WTC11 (cell line): Measurements from ENCODE around the gene PCDHGB4. TPM values are rescaled to one million over a fixed set of nuclear protein-coding genes. Genes with fewer than 3 reads are reported as not detected.

Experiments
- ATAC-seq: fragments of 200-7000 bp; cut with Tn5 transposase; 2 replicates; pipeline ENCODE4 v1.10.0; 2021; ENCODE audit warnings: mild to moderate bottlenecking, moderate library complexity
- CTCF ChIA-PET: fragments of 300-600 bp; sonication (Branson Sonifier 250); formaldehyde crosslinking; loops from one replicate; lab custom pipeline; 2021; ENCODE audit warnings: antibody characterized with exemption; lab: Charles Lee
- POLR2A ChIA-PET: fragments of 350-600 bp; sonication (Branson Sonifier 250); formaldehyde crosslinking; loops from one replicate; lab custom pipeline; 2021; ENCODE audit warnings: antibody characterized with exemption; lab: Charles Lee
- DNase-seq: peaks from one replicate; pipeline ENCODE4 v3.0.0; 2021; ENCODE audit warnings: low spot score
- H3K27ac Mint-ChIP-seq: 2 replicates; pipeline ENCODE4 v1.8.0; 2021; ENCODE audit warnings: mixed read lengths
- H3K27me3 Mint-ChIP-seq: 2 replicates; pipeline ENCODE4 v1.8.0; 2021; ENCODE audit warnings: low read depth, mild to moderate bottlenecking, moderate library complexity, mixed read lengths
- H3K36me3 Mint-ChIP-seq: 2 replicates; pipeline ENCODE4 v1.8.0; 2021; ENCODE audit warnings: mixed read lengths
- H3K4me1 Mint-ChIP-seq: 2 replicates; pipeline ENCODE4 v1.8.0; 2022; ENCODE audit warnings: mixed read lengths
- H3K4me3 Mint-ChIP-seq: 2 replicates; pipeline ENCODE4 v1.8.0; 2021; ENCODE audit warnings: mild to moderate bottlenecking, moderate library complexity, mixed read lengths
- H3K9me3 Mint-ChIP-seq: 2 replicates; pipeline ENCODE4 v1.8.0; 2021; ENCODE audit warnings: mixed read lengths
- ELF4 ChIP-seq: sonication (generic); formaldehyde crosslinking; IDR thresholded peaks from 2 replicates; pipeline ENCODE4 v1.8.1; 2022; ENCODE audit warnings: low read depth, mild to moderate bottlenecking, moderate library complexity, missing genetic modification reagents
- GTF2I ChIP-seq: fragments of 250-450 bp; sonication (Bioruptor Pico); conservative IDR thresholded peaks from 2 replicates; pipeline ENCODE4 v1.4.0; 2021; ENCODE audit warnings: mild to moderate bottlenecking
- IRF2 ChIP-seq: sonication (generic); formaldehyde crosslinking; IDR thresholded peaks from 2 replicates; pipeline ENCODE4 v1.8.0; 2022; ENCODE audit warnings: low read depth, missing genetic modification reagents, borderline replicate concordance
- JUN ChIP-seq: sonication (generic); formaldehyde crosslinking; IDR thresholded peaks from 2 replicates; pipeline ENCODE4 v1.8.0; 2023; ENCODE audit warnings: mild to moderate bottlenecking, missing genetic modification reagents
- KAT7 ChIP-seq: sonication (generic); formaldehyde crosslinking; IDR thresholded peaks from 2 replicates; pipeline ENCODE4 v1.8.1; 2023; ENCODE audit warnings: missing genetic modification reagents, mild to moderate bottlenecking, borderline replicate concordance
- RELA ChIP-seq: sonication (generic); formaldehyde crosslinking; IDR thresholded peaks from 2 replicates; pipeline ENCODE4 v1.8.1; 2022; ENCODE audit warnings: missing genetic modification reagents, mild to moderate bottlenecking, borderline replicate concordance
- SP1 ChIP-seq: sonication (generic); formaldehyde crosslinking; conservative IDR thresholded peaks from 2 replicates; pipeline ENCODE4 v1.8.1; 2022; ENCODE audit warnings: missing genetic modification reagents
- TEAD1 ChIP-seq: sonication (generic); formaldehyde crosslinking; IDR thresholded peaks from 2 replicates; pipeline ENCODE4 v1.8.0; 2022; ENCODE audit warnings: mild to moderate bottlenecking, missing genetic modification reagents
- USF2 ChIP-seq: sonication (generic); formaldehyde crosslinking; IDR thresholded peaks from 2 replicates; pipeline ENCODE4 v1.8.1; 2023; ENCODE audit warnings: mild to moderate bottlenecking, missing genetic modification reagents, moderate library complexity
- ZBTB21 ChIP-seq: sonication (generic); formaldehyde crosslinking; IDR thresholded peaks from 2 replicates; pipeline ENCODE4 v1.8.1; 2023; ENCODE audit warnings: mild to moderate bottlenecking, missing genetic modification reagents, borderline replicate concordance
- ZBTB43 ChIP-seq: sonication (generic); formaldehyde crosslinking; IDR thresholded peaks from 2 replicates; pipeline ENCODE4 v1.8.1; 2023; ENCODE audit warnings: mild to moderate bottlenecking, missing genetic modification reagents
- ZNF416 ChIP-seq: fragments of 250-450 bp; sonication (Bioruptor Pico); IDR thresholded peaks from 2 replicates; pipeline ENCODE4 v1.9.0; 2021; ENCODE audit warnings: mild to moderate bottlenecking, inconsistent platforms
- ZNF425 ChIP-seq: fragments of 250-450 bp; sonication (Bioruptor Pico); conservative IDR thresholded peaks from 2 replicates; pipeline ENCODE4 v1.9.0; 2021; ENCODE audit warnings: mild to moderate bottlenecking
- total RNA-seq: library from RNA; stranded (reverse); gene quantifications from 3 replicates; pipeline ENCODE4 v1.2.3, GENCODE V29; 2021
- TF ChIP-seq, protein P1 (sequence below): sonication (generic); formaldehyde crosslinking; IDR thresholded peaks from 2 replicates; pipeline ENCODE4 v1.8.1; 2023; ENCODE audit warnings: mild to moderate bottlenecking, missing genetic modification reagents
- TF ChIP-seq, protein P2 (sequence below): sonication (generic); formaldehyde crosslinking; conservative IDR thresholded peaks from 2 replicates; pipeline ENCODE4 v1.8.1; 2022; ENCODE audit warnings: mild to moderate bottlenecking, missing genetic modification reagents

The PCDHGB4 gene
- total RNA-seq, 1 experiment from 2014 or later, result 9.1 TPM

DNA sequence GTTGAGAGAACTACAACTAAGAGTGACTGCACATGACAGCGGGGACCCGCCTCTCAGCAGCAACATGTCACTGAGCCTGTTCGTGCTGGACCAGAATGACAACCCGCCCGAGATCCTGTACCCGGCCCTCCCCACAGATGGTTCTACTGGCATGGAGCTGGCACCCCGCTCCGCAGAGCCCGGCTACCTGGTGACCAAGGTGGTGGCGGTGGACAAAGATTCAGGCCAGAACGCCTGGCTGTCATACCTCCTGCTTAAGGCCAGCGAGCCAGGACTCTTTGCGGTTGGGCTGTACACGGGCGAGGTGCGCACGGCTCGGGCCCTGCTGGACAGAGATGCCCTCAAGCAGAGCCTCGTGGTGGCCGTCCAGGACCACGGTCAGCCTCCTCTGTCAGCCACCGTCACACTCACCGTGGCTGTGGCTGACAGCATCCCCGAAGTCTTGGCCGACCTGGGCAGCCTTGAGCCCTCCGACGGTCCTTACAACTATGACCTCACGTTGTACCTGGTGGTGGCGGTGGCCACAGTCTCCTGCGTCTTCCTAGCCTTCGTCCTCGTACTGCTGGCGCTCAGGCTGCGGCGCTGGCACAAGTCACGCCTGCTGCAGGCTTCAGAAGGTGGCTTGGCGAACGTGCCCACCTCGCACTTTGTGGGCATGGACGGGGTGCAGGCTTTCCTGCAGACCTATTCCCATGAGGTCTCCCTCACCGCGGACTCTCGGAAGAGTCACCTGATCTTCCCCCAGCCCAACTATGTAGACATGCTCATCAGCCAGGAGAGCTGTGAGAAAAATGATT is 2.8 kb upstream of the PCDHGB4 start:
- ChIA-PET POLR2A (no interaction called here), CTCF (interaction anchor here (1.3 kb wide), 1 partner anchor 28 kb away, joined by 3 read pairs; the partner anchor contains the start of gene PCDHGA10)
- peaks cover 58% of the 10 kb centered on the region for H3K9me3 Mint-ChIP-seq
- no peak for DNase-seq
- H3K27ac Mint-ChIP-seq, result no peak overlapping the region
- no peak for ATAC-seq
- TF ChIP-seq RELA (no peak), ZNF416 (CRISPR knock-in tag) (no peak)
- H3K27me3 Mint-ChIP-seq, result peaks cover 33% of the 10 kb centered on the region
- peaks cover 46% of the 10 kb centered on the region for H3K36me3 Mint-ChIP-seq
- no peak overlapping the region for H3K4me3 Mint-ChIP-seq
- H3K4me1 Mint-ChIP-seq, result 0 out of 2 replicates have a peak, but pooled peaks cover 3% of the 10 kb centered on the region

DNA sequence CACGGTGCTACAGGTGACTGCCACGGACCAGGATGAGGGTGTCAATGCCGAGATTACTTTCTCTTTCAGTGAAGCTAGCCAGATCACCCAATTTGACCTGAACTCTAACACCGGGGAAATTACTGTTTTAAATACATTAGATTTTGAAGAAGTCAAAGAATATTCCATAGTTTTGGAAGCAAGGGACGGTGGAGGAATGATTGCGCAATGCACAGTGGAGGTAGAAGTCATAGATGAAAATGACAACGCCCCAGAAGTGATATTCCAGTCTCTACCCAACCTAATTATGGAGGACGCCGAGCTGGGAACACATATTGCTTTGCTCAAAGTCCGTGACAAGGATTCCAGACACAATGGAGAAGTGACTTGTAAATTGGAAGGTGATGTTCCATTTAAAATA is 1.2 kb downstream of the PCDHGB4 start:
- ChIA-PET CTCF (interaction anchor here (1.5 to 3.0 kb wide), 9 partner anchors 12 to 175 kb away, joined by 3 to 24 read pairs (median 11); partner anchors contain the start of genes PCDHB14, PCDHGA11, PCDHGA6 and PCDHGB1), POLR2A (no interaction called here)
- 0 out of 2 replicates have a peak, but pooled peaks cover 3% of the 10 kb centered on the region for H3K4me1 Mint-ChIP-seq
- peaks cover 30% of the 10 kb centered on the region for H3K27me3 Mint-ChIP-seq
- DNase-seq (no peak), ATAC-seq (no peak)
- H3K9me3 Mint-ChIP-seq, result peaks cover 67% of the 10 kb centered on the region
- H3K36me3 Mint-ChIP-seq, result peaks cover 63% of the 10 kb centered on the region
- H3K4me3 Mint-ChIP-seq, result peak overlapping the region; percentile 81; the same call in 1 of the 2 replicates
- no peak overlapping the region for H3K27ac Mint-ChIP-seq
- TF ChIP-seq JUN (no peak), SP1 (CRISPR knock-in tag) (no peak), TEAD1 (CRISPR knock-in tag) (no peak), GTF2I (CRISPR knock-in tag) (no peak), ZBTB21 (no peak), ZNF425 (CRISPR knock-in tag) (no peak), ELF4 (no peak), USF2 (CRISPR knock-in tag) (no peak)
- TF ChIP-seq, protein P1, sequence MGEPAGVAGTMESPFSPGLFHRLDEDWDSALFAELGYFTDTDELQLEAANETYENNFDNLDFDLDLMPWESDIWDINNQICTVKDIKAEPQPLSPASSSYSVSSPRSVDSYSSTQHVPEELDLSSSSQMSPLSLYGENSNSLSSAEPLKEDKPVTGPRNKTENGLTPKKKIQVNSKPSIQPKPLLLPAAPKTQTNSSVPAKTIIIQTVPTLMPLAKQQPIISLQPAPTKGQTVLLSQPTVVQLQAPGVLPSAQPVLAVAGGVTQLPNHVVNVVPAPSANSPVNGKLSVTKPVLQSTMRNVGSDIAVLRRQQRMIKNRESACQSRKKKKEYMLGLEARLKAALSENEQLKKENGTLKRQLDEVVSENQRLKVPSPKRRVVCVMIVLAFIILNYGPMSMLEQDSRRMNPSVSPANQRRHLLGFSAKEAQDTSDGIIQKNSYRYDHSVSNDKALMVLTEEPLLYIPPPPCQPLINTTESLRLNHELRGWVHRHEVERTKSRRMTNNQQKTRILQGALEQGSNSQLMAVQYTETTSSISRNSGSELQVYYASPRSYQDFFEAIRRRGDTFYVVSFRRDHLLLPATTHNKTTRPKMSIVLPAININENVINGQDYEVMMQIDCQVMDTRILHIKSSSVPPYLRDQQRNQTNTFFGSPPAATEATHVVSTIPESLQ, result no peak

GRCh38 chr5:141389153-141390042 is 1.9 kb downstream of the PCDHGB4 start:
- Mint-ChIP-seq H3K36me3 (peaks cover 64% of the 10 kb centered on the region), H3K4me1 (0 out of 2 replicates have a peak, but pooled peaks cover 3% of the 10 kb centered on the region), H3K27ac (no peak overlapping the region), H3K27me3 (peaks cover 27% of the 10 kb centered on the region), H3K4me3 (peak overlapping the region; percentile 2; the same call in 1 of the 2 replicates), H3K9me3 (peaks cover 68% of the 10 kb centered on the region)
- ATAC-seq (no peak), DNase-seq (no peak)
- ChIA-PET CTCF (interaction anchor here (1.1 to 3.5 kb wide), 7 partner anchors 15 to 178 kb away, joined by 3 to 24 read pairs (median 6); partner anchors contain the start of genes PCDHB14, PCDHGA6, PCDHGB3 and PCDHGB6), POLR2A (no interaction called here)
- TF ChIP-seq ZBTB43 (CRISPR knock-in tag) (peak; percentile 30; the same call in 1 of the 2 replicates), IRF2 (CRISPR knock-in tag) (0 out of 2 replicates have a peak, but pooled peaks have one; percentile 60), KAT7 (CRISPR knock-in tag) (no peak), RELA (no peak)
- TF ChIP-seq, protein P2, sequence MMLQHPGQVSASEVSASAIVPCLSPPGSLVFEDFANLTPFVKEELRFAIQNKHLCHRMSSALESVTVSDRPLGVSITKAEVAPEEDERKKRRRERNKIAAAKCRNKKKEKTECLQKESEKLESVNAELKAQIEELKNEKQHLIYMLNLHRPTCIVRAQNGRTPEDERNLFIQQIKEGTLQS, result 0 out of 2 replicates have a peak, but pooled peaks have one; percentile 59
